Caki2 (cell line): ENCODE results near the gene DDR1. TPM values are rescaled to one million over a fixed set of nuclear protein-coding genes. Genes with fewer than 3 reads are reported as not detected.
A peak's percentile ranks its signal among the peaks of the same experiment; 100 is the strongest.

Experiments
- DNase-seq: peaks from one replicate; pipeline ENCODE4 v3.0.0-alpha.2; 2015; ENCODE audit warnings: low read depth
- in situ Hi-C: cut with HindIII; loops from 2 replicates; pipeline ENCODE4 v1.10.0; 2016; ENCODE audit warnings: low sequenced_read_pairs, low pct_unique_long_range_greater_than_20kb, mixed read lengths
- total RNA-seq: library from RNA; depleted of rRNA; stranded (reverse); fragments of >200 nt; shearing (Covaris generic); gene quantifications from 2 replicates; pipeline ENCODE4 v1.2.3, GENCODE V29; 2014; ENCODE audit warnings: low replicate concordance; rRNA removed

The DDR1 gene
- 182 and 197 TPM in 2 replicates for total RNA-seq

GRCh38 chr6:30883685-30884520 lies at the start of gene DDR1:
TSS of gene DDR1 (plus strand) at chr6:30884519. CDS start at chr6:30888730, 4,211 bp downstream.
- DNase-seq, result peak; percentile 75
- in situ Hi-C loops, result no loop called here

- in situ Hi-C loops, result no loop called here
- DNase-seq, result no peak
Measured at GRCh38 chr6:30834646-30835045, 49.7 kb upstream of the DDR1 start.

GRCh38 chr6:30835576-30835975 lies 48.7 kb upstream of the DDR1 start:
- in situ Hi-C loops, result no loop called here
- DNase-seq, result no peak

GRCh38 chr6:30836431-30836866 lies 47.9 kb upstream of the DDR1 start:
- peak; percentile 62 for DNase-seq
- in situ Hi-C loops, result no loop called here

- in situ Hi-C loops, result no loop called here
- DNase-seq, result no peak
Measured at GRCh38 chr6:30836957-30837356, 47.4 kb upstream of the DDR1 start.

- in situ Hi-C loops, result no loop called here
- no peak for DNase-seq
Measured at GRCh38 chr6:30837432-30837831, 46.9 kb upstream of the DDR1 start.

GRCh38 chr6:30837870-30838269 lies 46.4 kb upstream of the DDR1 start:
- DNase-seq, result no peak
- in situ Hi-C loops, result no loop called here

GRCh38 chr6:30839671-30840070 lies 44.6 kb upstream of the DDR1 start:
- in situ Hi-C loops, result no loop called here
- DNase-seq, result no peak

GRCh38 chr6:30840084-30840934 lies 44.0 kb upstream of the DDR1 start:
- DNase-seq, result no peak
- in situ Hi-C loops, result no loop called here

- no peak for DNase-seq
- in situ Hi-C loops, result no loop called here
Measured at GRCh38 chr6:30840935-30841643, 43.2 kb upstream of the DDR1 start.

GRCh38 chr6:30841644-30842504 lies 42.4 kb upstream of the DDR1 start:
- peak; percentile 60 for DNase-seq
- in situ Hi-C loops, result no loop called here

GRCh38 chr6:30842754-30843610 lies 41.3 kb upstream of the DDR1 start:
- in situ Hi-C loops, result no loop called here
- no peak for DNase-seq

GRCh38 chr6:30843611-30843998 lies 40.7 kb upstream of the DDR1 start:
- in situ Hi-C loops, result no loop called here
- DNase-seq, result no peak

- DNase-seq, result no peak
- in situ Hi-C loops, result no loop called here
Measured at GRCh38 chr6:30844118-30844535, 40.2 kb upstream of the DDR1 start.

- no peak for DNase-seq
- in situ Hi-C loops, result no loop called here
Measured at GRCh38 chr6:30845183-30845582, 39.1 kb upstream of the DDR1 start.

GRCh38 chr6:30847421-30847970 lies 36.8 kb upstream of the DDR1 start:
- DNase-seq, result no peak
- in situ Hi-C loops, result no loop called here

- in situ Hi-C loops, result no loop called here
- no peak for DNase-seq
Measured at GRCh38 chr6:30847971-30848436, 36.3 kb upstream of the DDR1 start.
